ENCODE measurements around the gene ZDHHC13. TPM values are rescaled to one million over a fixed set of nuclear protein-coding genes. Genes with fewer than 3 reads are reported as not detected.

The ZDHHC13 gene
- total and polyA plus RNA-seq, 7 donors: 0.70 to 2.6 (median 1.4) TPM

DNA sequence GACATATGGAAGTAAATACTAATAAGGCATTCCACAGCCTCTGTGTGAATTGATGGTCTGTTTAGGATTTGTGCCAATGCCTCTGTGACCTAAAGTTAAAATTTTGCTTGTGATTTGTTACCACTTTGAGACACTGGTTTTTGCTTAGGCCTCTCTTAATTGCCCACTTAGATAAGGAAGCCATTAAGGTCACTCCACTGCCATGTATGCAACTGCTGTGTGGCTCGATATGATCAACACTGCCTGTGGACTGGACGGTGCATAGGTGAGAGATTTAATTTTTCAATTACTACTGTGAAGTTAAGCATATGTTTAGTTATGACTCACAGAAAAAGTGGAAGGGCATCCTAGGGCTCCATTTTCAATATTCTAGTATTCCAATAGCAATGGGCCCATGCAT is 47.9 kb downstream of the ZDHHC13 start:
- no peak for DNase-seq
- Histone ChIP-seq H3K4me3 (no peak overlapping the region), H3K27me3 (ENCODE audit: insufficient read depth in 3 of 3, low read length in 2 of 3) (no peaks in the 10 kb centered on the region), H3K4me1 (no peaks in the 10 kb centered on the region), H3K36me3 (ENCODE audit: insufficient read depth in 1 of 2, low read depth in 1 of 2) (peaks cover 0 to 23% of the 10 kb centered on the region in 2 donors), H3K9me3 (no peaks in the 10 kb centered on the region), H3K27ac (no peak overlapping the region)
- WGBS, 3 donors: 93 to 95% (median 94%) methylated on average over 2 of the region's 2 CpGs
- TF ChIP-seq, protein P1, sequence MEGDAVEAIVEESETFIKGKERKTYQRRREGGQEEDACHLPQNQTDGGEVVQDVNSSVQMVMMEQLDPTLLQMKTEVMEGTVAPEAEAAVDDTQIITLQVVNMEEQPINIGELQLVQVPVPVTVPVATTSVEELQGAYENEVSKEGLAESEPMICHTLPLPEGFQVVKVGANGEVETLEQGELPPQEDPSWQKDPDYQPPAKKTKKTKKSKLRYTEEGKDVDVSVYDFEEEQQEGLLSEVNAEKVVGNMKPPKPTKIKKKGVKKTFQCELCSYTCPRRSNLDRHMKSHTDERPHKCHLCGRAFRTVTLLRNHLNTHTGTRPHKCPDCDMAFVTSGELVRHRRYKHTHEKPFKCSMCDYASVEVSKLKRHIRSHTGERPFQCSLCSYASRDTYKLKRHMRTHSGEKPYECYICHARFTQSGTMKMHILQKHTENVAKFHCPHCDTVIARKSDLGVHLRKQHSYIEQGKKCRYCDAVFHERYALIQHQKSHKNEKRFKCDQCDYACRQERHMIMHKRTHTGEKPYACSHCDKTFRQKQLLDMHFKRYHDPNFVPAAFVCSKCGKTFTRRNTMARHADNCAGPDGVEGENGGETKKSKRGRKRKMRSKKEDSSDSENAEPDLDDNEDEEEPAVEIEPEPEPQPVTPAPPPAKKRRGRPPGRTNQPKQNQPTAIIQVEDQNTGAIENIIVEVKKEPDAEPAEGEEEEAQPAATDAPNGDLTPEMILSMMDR (IDR thresholded peaks at IDR 0.05): no peak
- ATAC-seq: no peak
- intact Hi-C loops (cut with DNase I): loop anchor here (5.0 kb wide), 1 partner anchor 387 kb away; no protein-coding TSS in a partner anchor

DNA sequence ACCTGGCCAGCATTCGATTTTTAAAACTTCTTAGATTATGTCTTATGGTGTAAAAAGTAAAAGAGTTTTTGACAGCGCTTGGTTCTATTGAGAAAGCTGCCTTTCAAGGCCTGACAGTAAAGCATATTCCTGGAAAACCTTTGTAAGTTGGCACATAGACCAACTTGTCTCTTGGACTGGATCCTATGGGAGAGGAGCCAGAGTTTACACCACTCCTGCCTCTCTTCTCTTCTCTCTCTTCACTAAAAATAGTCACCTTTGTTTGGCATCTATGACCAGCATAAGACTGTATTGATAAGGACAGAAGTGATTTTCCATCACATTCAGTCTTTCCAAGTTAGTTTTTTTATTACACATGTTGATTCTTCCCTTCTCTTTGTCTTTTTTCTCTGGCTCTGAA is 51.1 kb downstream of the ZDHHC13 start:
- no peaks in the 10 kb centered on the region for H3K4me1 ChIP-seq
- no peaks in the 10 kb centered on the region for H3K9me3 ChIP-seq
- no peak for DNase-seq
- peak in 2 of 4 donors; percentile 63 to 72 for ATAC-seq
- peaks cover 0 to 32% of the 10 kb centered on the region in 2 donors for H3K36me3 ChIP-seq (ENCODE audit: insufficient read depth in 1 of 2, low read depth in 1 of 2)
- TF ChIP-seq, protein P1 (IDR thresholded peaks at IDR 0.05): no peak
- no peak overlapping the region for H3K4me3 ChIP-seq
- H3K27me3 ChIP-seq (ENCODE audit: insufficient read depth in 3 of 3, low read length in 2 of 3): no peaks in the 10 kb centered on the region
- intact Hi-C loops (cut with DNase I): no loop called here
- no peak overlapping the region for H3K27ac ChIP-seq
- 78 to 94% (median 82%) methylated on average over 2 of the region's 2 CpGs for WGBS, 3 donors

DNA sequence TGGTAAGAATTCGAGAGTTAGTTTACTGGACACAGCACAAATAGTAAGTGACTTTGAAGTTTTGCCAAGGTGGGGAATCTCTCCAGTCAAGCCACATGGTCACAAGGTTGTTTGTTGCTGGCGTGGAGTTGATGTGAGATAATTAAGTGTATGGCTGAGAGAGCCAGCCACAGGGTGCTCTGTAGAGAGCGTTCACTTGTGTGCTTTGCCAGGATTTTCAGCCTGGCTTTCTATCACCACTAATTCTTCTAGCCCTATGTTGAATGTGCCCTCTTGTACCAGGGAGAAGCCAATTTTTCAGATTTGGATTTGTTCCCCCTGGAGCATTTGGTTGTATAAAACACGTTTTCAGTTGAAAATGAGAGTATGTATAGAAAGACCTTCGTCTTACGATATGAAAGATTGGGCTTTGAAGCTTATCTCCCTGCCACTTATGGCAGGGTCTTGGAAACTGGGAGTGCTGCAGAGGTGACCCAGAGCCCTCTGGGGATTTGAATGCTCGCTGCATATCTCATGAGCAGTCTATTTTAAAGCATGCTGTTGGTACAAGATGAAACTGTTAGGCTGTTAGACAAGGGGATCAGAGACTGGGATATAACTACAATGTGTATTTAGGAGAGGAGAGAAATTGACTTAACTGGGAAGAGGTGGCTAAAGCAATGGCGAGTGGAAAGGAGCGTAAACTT is 56.2 kb downstream of the ZDHHC13 start:
- TF ChIP-seq, protein P1 (IDR thresholded peaks at IDR 0.05): no peak
- no peaks in the 10 kb centered on the region for H3K4me1 ChIP-seq
- peaks cover 7 to 36% of the 10 kb centered on the region in 2 donors for H3K36me3 ChIP-seq (ENCODE audit: insufficient read depth in 1 of 2, low read depth in 1 of 2)
- no peaks in the 10 kb centered on the region for H3K27me3 ChIP-seq (ENCODE audit: insufficient read depth in 3 of 3, low read length in 2 of 3)
- DNase-seq: no peak
- intact Hi-C loops (cut with DNase I): no loop called here
- H3K9me3 ChIP-seq: no peaks in the 10 kb centered on the region
- WGBS, 3 donors: 61 to 66% (median 62%) methylated on average over 9 of the region's 9 CpGs
- no peak overlapping the region for H3K27ac ChIP-seq
- H3K4me3 ChIP-seq: no peak overlapping the region
- peak; percentile 28 to 68 (median 36) for ATAC-seq

DNA sequence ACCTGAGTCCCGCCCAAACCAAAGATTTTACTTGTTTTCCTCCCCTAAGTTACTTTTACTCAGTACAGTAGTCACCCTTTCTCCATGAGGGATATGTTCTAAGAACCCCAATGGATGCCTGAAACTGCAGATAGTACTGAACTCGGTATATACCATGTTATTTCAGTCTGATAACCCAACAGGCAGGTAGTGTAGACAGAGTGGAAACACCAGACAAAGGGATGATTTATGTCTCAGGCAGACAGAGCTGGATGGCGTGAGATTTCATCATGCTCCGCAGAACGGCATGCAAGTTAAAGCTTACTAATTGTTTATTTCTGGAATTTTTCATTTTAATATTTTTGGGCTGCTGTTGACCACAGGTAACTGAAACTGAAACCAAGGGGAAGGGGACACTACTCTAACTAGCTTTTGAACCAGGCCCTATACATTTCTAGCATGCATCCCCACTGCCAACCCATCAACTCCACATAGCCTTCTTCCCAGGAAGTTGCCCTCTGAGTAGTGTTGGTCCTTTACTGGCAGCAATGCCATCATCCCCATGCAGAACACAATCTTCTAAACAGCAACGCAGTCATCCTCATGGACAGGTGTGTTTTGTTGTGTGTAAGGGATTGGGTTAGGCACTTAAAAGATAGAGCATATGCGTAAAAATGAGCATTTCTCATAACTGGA is 57.1 kb downstream of the ZDHHC13 start:
- H3K4me1 ChIP-seq: no peaks in the 10 kb centered on the region
- intact Hi-C loops (cut with DNase I): no loop called here
- no peak for DNase-seq
- no peak overlapping the region for H3K27ac ChIP-seq
- no peak overlapping the region for H3K4me3 ChIP-seq
- TF ChIP-seq, protein P1 (IDR thresholded peaks at IDR 0.05): no peak
- no peaks in the 10 kb centered on the region for H3K27me3 ChIP-seq (ENCODE audit: insufficient read depth in 3 of 3, low read length in 2 of 3)
- WGBS, 3 donors: 81 to 84% (median 82%) methylated on average over 7 of the region's 7 CpGs
- H3K36me3 ChIP-seq (ENCODE audit: insufficient read depth in 1 of 2, low read depth in 1 of 2): peaks cover 7 to 42% of the 10 kb centered on the region in 2 donors
- H3K9me3 ChIP-seq: no peaks in the 10 kb centered on the region
- ATAC-seq: peak in 3 of 4 donors; percentile 33 to 67 (median 47)
